Nucleus accumbens (tissue), 56 donors: ENCODE results near the gene DDX3X.
"Not testable (repeated sequence)": the region's sequence is repeated elsewhere in the genome, so short reads cannot be mapped to it uniquely, and the experiment has no call there.

ENCODE experiments used
- DNase-seq, 56 donors: peaks; one replicate each; lab custom pipeline; 2025; lab: John Stamatoyannopoulos, UW

Gene DDX3X

DNA sequence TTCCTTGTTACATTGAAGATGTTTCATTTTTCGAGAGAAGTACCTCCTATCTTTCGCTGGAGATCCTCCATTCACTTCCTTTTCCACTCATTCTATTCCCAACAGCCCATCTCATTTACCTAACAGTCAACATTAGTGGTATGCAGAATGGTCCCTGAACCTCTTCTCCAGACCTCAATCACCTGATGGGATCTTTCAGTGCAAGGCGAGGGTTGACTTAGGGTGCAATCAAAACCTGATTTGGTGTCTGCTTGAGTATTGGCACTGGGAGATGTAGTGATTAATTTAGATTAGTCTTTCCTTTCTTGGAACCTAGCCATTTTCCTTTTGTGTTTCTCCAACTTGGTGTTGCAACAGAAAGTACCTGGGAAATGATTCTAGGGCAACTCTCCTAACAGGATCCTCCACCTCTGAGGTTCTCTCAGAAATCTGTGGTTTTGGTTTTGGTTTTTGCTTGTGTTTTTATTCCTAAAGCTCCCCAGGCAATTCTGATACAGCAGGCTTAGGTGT, 18.4 kb downstream of the DDX3X start:
- DNase-seq = no peak

DNA sequence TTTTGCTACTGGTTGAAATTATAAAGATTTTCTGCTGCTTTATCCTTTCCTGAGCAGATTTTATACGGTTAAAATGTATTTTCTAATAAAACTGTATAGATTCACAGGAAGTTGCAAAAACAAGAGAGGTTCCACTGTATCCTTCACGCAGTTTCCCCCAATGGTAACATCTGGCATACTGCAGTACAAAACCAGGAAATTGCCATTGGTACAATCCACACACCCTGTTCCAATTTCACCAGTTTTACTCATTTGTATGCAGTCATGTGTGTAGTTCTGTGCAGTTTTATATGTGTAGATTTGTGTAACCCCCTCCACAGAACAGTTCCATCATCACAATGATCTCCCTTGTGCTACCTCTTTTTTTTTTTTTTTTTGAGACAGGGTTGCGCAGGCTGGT, 20.0 kb downstream of the DDX3X start:
- no peak for DNase-seq

DNA sequence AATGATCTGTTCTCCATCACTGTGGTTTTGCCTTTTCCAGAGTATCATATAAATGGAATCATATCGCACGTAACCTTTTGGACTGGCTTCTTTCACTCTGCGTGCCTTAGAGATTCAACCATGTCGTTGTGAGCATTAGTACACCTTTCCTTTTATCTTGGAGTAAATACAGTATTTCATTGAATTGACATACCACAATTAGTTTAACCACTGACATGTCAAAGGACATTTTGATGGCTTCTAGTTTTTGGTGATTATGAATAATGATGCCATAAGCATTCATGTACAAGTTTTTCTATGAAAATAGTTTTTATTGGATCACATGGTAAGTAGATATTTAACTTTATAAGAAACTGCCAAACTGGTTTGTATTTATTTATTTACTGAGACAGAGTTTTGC, 35.2 kb downstream of the DDX3X start:
- DNase-seq = no peak

DNA sequence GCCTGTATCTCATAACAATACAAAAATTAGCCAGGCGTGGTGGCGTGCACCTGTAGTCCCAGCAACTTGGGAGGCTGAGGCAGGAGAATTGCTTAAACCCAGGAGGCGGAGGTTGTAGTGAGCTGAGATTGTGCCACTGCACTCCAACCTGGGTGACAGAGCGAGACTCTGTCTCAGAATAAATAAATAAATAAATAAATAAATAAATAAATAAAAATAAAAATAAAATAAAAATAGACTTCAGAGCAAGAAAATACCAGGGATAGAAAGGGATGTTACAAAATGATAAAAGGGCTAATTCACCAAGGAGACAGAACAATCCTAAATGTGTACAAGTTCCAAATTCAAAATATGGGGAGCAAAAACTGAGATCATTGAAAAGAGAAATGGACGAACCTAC, 37.6 kb downstream of the DDX3X start:
- DNase-seq = not testable (repeated sequence)

DNA sequence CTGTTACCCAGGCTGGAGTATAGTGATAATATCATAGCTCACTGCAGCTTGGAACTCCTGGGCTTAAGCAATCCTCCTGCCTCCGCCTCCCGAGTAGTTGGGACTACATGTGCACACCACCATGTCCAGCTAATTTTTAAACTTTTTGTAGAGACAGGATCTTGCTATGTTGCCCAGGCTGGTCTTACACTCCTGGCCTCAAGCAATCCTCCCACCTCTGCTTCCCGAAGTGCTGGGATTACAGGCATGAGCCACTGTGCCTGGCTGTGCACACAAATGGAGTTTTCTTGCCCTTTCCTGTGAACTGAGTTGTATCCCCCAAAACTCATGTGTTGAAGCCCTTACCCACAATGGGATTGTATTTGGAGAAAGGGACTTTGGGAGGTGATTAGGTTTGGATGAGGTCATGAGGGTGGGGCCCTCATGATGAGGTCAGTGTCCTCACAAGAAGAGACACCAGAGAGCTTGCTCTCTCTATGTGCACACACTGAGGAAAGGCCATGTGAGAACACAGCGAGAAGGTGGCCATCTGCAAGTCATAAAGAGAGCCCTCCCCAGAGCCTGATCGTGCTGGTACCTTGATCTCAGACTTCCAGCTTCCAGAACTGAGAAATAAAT, 40.1 kb downstream of the DDX3X start:
- DNase-seq = no peak

DNA sequence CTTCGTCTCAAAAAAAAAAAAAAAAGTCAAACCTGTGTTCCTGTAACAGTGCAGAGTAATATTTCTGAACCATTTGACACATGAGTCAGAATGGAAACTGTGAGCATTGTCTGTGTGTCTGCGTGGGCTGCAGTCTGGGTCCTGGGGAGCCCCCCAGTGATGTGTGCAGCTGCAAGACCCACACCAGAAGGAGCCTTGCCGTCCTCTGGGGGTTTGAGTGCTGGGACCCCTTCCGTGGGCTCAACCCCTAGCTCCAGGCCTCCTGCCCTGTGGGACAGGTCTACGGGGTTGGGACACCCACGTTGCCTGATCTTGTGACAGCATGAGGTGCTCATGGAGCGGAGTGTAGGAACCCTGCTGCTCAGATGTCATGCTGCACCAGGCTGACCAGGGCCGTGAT, 43.7 kb downstream of the DDX3X start:
- no peak for DNase-seq

DNA sequence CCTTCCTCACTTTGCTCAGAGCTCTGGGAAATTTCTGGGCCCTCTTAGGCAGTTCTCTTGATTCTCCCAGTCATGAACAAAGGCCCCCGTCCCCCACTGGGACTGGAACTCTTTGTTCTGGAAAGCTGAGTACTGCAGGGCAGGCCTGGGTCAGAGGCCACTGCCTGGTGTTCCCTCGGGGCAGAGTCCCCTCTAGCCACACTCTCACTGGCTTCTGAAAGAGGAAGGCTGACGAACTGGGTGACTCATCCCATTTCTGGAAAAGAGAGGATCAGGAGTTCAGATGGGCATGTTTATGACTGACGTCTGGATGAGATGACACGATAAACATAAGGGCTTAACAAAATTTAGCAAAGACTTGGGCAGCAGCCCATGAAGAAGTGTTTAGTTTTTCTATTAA, 47.7 kb downstream of the DDX3X start:
- DNase-seq = peak in 2 of 56 donors; percentile 1

DNA sequence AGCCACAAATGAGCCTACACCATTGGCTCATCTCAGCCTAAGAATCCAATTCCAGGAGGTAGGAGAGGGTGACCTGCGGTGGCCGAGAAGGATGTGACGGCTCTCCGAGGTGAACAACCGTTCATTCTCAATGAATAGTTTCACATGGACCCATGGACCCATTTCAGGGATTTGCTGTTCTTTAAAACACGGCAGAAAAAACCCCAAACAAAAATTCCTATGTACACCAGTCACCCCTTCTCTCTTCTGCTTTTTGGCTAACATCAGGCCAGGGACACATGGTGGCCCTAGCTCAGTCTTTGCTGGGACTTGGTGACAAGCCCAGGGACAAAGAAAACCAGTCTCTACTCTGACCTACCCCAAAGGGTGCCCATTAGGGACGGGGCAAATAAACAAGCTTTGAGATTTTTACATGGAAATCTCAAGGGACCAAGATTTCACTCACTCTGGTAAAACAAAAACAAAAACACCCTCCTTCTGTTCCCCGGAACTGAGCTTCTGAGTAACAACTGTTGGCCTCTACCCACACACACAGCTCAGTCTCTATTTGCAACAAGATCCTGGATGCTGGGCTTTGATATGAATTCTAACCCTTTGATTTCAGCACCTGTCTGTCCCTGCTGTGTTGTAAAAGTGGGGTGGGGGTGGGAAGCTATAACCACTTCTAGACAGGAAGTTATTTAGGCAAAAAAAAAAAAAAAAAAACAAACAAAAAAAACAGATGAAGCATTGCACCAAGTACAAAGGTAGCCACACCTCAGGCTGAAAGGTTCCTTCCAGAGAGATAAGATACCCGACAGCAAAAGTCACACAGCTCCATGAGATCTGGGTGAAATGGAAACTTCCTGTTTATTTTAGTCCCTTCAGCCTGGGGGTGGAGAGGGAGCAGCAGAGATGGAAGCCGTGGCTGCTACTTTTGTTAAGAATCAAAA, 49.0 kb downstream of the DDX3X start:
- no peak for DNase-seq

DNA sequence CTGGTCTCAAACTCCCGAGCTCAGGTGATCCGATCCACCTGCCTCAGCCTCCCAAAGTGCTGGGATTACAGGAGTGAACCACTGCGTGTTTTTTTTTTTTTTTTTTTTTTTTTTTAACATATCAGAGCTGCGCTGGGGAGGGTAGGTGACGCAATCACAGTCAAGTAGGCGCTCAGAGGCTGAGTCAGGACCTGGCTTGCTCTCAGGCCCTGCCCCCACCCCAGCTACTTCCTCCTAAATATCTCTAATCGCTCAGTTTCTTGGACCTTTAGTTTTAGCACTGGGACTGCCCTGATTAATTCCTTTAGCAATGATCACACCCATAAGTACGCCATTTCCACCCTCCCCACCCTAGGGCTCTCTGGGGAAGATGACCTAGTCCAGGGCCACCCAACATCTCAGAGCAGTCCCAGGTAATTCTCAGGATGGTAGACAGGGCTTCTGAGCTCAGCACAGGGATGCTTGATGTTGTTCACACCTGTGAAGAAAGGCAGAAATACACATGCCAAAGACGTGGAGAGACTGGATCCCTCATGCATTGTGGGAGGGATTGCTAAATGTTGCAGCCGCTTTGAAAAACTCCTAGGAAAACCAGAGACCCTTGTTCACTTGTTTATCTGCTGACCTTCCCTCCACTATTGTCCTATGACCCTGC, 50.2 kb downstream of the DDX3X start:
- DNase-seq = peak in 14 of 56 donors; percentile 0 to 35 (median 6)

DNA sequence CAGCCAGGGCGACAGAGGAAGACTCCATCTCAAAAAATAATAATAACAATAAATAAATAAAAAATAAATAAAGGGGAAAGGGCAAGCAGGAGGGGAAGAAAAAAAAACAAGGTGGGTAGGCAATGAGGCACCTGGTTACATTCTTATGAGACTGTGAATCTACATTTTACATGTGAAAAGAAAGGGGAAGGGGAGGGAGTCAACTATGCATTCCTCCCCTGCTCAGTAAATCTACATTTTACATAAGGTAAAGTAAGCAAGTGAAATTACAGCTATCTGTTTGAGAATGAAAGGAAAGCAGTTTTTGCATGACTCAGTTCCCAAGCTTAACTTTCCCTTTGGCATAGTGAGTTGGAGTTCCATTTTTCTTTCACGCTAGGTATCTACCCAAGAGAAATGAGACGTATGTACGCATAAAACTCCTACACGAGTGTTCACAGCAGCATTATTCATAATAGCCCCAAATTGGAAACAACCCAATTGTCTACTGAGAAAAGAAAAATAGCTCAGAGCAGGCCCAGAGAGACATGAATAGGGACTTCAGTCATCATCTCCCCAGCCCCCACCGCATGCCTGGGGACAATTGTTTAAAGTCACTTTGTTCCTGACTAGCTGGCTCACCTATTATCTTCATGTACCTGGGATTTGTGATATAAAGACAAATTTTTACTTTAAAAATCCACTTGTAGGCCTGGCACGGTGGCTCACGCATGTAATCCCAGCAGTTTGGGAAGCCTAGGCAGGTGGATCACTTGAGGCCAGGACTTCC, 52.4 kb downstream of the DDX3X start:
- peak in 5 of 56 donors; percentile 1 to 11 (median 3) for DNase-seq

DNA sequence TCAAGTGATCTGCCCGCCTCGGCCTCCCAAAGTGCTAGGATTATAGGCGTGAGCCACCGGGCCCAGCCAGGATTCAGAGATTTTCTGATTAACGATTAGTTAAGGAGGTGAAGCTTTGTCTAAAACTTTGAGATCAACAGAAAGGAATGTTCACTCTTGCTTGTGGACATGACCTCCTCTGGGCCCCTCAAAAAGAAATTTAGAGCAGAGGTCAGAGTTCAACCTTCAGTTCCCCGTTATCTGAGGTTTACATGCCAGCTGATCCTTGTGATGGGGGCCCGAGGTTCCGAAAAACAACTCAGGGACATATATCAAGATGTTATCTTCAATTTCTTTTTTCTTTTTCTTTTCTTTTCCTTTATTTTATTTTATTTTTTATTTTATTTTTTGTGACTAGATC, 54.6 kb downstream of the DDX3X start:
- no peak for DNase-seq

DNA sequence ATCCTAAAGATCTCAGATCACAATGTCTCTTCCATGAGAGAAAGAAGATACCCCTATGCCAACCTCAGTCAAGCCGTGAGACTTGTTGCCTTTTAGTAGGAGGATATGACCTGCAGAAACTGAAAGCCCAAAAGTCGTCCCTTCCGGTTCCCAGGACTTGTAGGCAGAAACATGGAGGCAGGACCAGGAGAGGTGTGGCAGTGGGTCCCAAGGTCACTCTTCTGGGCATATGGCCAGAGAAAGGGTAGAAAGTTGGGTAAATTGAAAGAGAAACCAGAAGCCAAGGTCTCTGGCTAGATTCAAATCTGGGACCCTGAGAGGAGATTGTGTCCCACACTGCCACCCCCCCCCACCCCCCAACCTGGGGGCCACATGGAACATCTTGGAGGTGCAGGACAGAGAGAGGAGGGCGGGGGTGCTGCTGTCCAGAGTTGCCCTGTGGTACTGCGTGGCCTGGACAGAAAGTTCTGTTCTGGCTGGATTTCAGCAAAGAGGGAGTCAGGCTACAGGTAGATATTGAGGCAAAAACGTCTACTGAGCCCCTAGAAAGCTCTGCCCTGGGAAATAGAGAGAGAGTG, 55.4 kb downstream of the DDX3X start:
- no peak for DNase-seq

DNA sequence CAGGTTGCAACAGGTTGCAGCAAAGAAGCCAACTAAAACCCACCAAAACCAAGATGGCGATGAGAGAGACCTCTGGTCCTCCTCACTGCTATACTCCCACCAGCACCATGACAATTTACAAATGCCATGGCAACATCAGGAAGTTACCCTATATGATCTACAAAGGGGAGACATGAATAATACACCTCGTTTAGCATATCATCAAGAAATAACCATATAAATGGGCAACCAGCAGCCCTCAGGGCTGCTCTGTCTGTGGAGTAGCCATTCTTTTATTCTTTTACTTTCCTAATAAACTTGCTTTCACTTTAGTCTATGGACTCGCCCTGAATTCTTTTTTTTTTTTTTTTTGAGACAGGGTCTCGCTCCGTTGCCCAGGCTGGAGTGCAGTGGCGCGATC, 56.6 kb downstream of the DDX3X start:
- not testable (repeated sequence) for DNase-seq

DNA sequence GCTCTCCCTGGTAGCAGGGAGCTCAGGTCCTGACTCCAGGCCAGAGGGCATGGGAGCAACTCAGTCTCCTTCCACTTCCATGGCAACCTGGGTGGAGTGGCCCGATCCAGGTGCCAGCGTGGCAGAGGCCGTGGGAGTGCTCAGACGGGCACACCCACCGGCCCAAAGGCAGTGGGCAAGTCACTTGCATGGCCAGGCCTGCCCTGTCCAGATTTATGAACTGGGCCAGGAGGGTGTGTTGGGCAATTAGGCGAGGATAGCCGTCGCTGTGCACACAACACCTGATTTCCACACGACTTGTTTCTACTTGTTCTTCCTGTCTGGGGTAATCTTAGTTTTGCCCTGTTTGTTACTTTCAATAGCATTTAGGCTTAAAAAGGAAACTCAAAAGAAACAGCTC, 57.6 kb downstream of the DDX3X start:
- DNase-seq = no peak

DNA sequence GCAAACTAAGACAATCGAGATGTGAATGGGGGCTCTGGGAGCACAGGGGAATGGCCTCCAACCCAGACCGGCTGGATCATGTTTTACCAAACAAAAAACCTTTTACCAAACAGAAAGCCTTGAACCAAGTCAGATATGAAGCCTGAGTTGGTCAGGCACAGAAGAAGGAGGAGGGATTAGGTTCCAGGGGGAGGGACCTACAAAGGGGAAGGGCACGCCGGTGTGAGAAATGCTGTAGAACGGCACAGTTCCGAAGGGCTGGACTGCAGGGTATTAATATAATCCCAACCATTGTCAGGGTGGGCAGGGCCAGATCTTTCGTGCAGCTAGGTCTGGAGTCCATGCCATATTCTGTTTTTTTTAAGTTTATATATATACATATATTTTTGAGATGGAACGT, 60.3 kb downstream of the DDX3X start:
- no peak for DNase-seq

DNA sequence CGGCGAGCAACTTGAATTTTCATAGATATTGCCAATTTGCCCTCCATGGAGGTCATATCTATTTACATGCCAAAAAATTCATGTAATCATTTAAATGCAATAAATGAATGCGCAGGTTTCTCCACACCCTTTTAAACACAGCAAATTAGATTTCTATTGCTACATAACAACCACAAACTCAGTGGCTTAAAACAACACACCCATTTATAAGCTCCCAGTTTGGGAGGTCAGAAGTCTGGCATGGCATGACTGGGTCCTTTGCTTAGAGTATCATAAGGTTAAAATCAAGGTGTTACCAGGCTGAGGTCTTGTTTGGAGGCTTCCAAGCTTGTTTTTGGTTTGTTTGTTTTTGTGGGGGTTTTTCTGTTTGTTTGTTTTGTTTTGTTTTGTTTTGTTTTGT, 63.3 kb downstream of the DDX3X start:
- DNase-seq = no peak

DNA sequence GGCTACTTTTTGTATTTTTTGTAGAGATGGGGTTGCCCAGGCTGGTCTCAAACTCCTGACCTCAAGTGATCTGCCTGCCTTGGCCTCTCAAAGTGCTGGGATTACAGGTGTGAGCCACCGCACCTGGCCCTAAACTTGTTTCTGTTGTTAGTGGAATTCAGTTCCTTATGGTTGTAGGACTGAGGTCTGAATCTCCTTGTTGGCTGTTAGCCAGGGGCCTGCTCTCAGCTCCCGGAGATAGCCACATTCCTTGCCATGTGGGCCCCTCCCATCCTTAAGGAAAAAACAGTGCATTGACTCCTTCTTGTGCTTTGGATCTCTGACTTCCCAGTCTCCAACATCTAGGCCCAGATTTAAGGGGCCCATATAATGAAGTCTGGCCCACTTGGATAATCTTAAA, 63.8 kb downstream of the DDX3X start:
- DNase-seq = no peak

DNA sequence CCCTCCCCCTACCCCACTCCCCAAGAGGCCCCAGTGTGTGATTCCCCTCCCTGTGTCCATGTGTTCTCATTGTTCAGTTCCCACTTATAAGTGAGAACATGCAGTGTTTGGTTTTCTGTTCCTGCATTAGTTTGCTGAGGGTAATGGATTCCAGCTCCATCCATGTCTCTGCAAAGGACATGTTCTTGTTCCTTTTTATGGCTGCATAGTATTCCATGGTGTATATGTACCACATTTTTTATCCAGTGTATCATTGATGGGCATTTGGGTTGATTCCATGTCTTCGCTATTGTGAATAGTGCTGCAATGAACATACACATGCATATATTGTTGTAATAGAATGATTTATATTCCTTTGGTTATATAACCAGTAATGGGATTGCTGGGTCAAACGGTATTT, 68.6 kb downstream of the DDX3X start:
- not testable (repeated sequence) for DNase-seq

DNA sequence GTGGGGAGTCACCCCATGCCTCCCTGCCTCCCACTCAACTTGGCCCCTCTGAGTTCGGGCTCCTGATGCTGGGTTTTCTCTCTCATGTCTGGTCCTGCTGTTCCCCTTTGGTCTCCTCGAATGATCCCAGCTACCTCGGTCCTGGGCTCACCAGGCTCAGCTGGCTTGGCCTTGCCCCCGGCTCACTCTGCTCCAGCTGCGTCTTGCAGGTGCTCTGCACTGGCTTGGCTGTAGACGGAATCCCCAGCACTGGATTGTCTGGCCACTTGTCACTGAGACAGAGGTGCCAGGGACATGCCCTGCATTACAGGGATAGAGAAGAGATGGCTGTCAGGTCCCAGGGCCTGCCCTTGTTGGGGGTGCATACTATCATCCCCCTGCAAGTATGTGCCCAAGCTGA, 71.6 kb downstream of the DDX3X start:
- DNase-seq = no peak

DNA sequence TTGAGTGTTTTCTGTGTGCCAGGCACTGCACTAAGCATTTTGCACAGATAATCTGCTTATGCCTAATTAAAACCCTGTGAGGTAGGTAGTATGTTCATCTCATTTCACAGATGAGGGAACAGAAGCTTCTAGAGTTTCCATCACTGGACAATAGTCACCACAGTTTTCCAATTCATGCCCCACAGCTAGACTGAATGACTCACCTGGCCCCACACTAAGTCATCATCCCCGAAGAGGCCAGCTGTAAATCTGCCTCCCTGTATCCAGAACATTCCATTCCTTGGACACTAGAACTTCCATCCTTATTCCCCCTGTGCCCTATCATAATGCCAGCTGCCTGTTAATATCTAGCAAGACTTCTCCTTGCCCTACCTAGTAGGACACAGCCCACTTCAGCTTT, 72.2 kb downstream of the DDX3X start:
- no peak for DNase-seq
